Caco-2 (cell line): ENCODE measurements around the gene SIAH2. TPM values are rescaled to one million over a fixed set of nuclear protein-coding genes. Genes with fewer than 3 reads are reported as not detected.

Source experiments
- BruUV-seq: library from RNA; stranded (reverse); fragments of 400-500 nt; replicated peaks from 2 replicates; lab custom pipeline; 2021; lab: Mats Ljungman, UMichigan
- CTCF ChIA-PET: fragments of 300-600 bp; sonication (Branson Sonifier 250); formaldehyde crosslinking; loops from one replicate; lab custom pipeline; 2022; ENCODE audit warnings: antibody characterized with exemption; lab: Charles Lee
- POLR2A ChIA-PET: fragments of 300-600 bp; sonication (Branson Sonifier 250); formaldehyde crosslinking; loops from one replicate; lab custom pipeline; 2022; ENCODE audit warnings: antibody characterized with exemption; lab: Charles Lee
- DNase-seq, 2 experiments: peaks; one replicate each; pipeline versions ENCODE4 v3.0.0 to v3.0.0-alpha.2; 2020 to 2022
- H3K27me3 ChIP-seq: replicated peaks from 2 replicates; pipeline ENCODE4 v1.6.0; 2011; ENCODE audit warnings: low read length; ENCODE audit not compliant: control insufficient read depth, insufficient read depth
- H3K36me3 ChIP-seq: 2 replicates; pipeline ENCODE4 v1.5.1; 2011; ENCODE audit warnings: low read length; ENCODE audit not compliant: control insufficient read depth, insufficient read depth
- H3K4me1 ChIP-seq: fragments of 250-450 bp; sonication (Bioruptor Pico); 2 replicates; pipeline ENCODE4 v1.5.1; 2020; ENCODE audit warnings: mild to moderate bottlenecking
- H3K4me3 ChIP-seq: 2 replicates; pipeline ENCODE4 v1.5.1; 2011; ENCODE audit warnings: low read depth, mild to moderate bottlenecking, control low read depth, low read length
- H3K9me3 ChIP-seq: fragments of 250-450 bp; sonication (Bioruptor Pico); 2 replicates; pipeline ENCODE4 v1.5.1; 2020; ENCODE audit warnings: mild to moderate bottlenecking, moderate library complexity
- H3K27ac Mint-ChIP-seq: one replicate; pipeline ENCODE4 v1.8.0; 2022; ENCODE audit warnings: mixed read lengths; ENCODE audit not compliant: unreplicated experiment
- H3K27me3 Mint-ChIP-seq: one replicate; pipeline ENCODE4 v1.8.0; 2022; ENCODE audit warnings: mixed read lengths; ENCODE audit not compliant: insufficient read depth, unreplicated experiment
- H3K36me3 Mint-ChIP-seq: one replicate; pipeline ENCODE4 v1.8.0; 2022; ENCODE audit warnings: mild to moderate bottlenecking, mixed read lengths; ENCODE audit not compliant: insufficient read depth, unreplicated experiment
- H3K4me1 Mint-ChIP-seq: one replicate; pipeline ENCODE4 v1.8.0; 2022; ENCODE audit warnings: low read depth, mixed read lengths; ENCODE audit not compliant: unreplicated experiment
- H3K4me3 Mint-ChIP-seq: one replicate; pipeline ENCODE4 v1.8.0; 2022; ENCODE audit warnings: mild to moderate bottlenecking, moderate library complexity, mixed read lengths; ENCODE audit not compliant: unreplicated experiment
- H3K9me3 Mint-ChIP-seq: one replicate; pipeline ENCODE4 v1.8.0; 2022; ENCODE audit warnings: mixed read lengths; ENCODE audit not compliant: unreplicated experiment
- intact Hi-C: fragments of 100-400 bp; cut with micrococcal nuclease; formaldehyde crosslinking; loops from one replicate; pipeline ENCODE4 v1.10.0; 2022; ENCODE audit not compliant: unreplicated experiment
- total RNA-seq: library from RNA; stranded (reverse); gene quantifications from 2 replicates; pipeline ENCODE4 v1.2.3, GENCODE V29; 2022
- TF ChIP-seq, protein P1 (sequence below), 2 experiments: fragments of 200-600 bp in 1 of 2; IDR thresholded peaks; 1 replicate in 1 of 2; 2 replicates in 1 of 2; pipeline versions ENCODE4 v1.5.1 to v1.8.0; 2011 to 2022; ENCODE audit warnings: antibody characterized with exemption in 1 of 2, control low read depth in 1 of 2, inconsistent platforms in 1 of 2, low read depth in 1 of 2, low read length in 1 of 2, mild to moderate bottlenecking in 1 of 2, moderate library complexity in 1 of 2; ENCODE audit not compliant: insufficient read depth in 1 of 2, severe bottlenecking in 1 of 2, unreplicated experiment in 1 of 2

The SIAH2 gene
- total RNA-seq, 1 experiment from 2014 or later, result 25.6 TPM

GRCh38 chr3:150733373-150733935 is 29.5 kb downstream of the SIAH2 start:
- POLR2A ChIA-PET, result no interaction called here
- DNase-seq, result no peak
- Mint-ChIP-seq H3K9me3 (no peaks in the 10 kb centered on the region), H3K27me3 (no peaks in the 10 kb centered on the region), H3K36me3 (no peaks in the 10 kb centered on the region), H3K4me1 (peaks cover 33% of the 10 kb centered on the region), H3K4me3 (no peak overlapping the region), H3K27ac (no peak overlapping the region)
- CTCF ChIA-PET, result interaction anchor here (0.6 kb wide), 1 partner anchor 790 kb away, joined by 3 read pairs; no protein-coding TSS in a partner anchor
- intact Hi-C loops, result no loop called here
- Histone ChIP-seq H3K36me3 (no peaks in the 10 kb centered on the region), H3K27me3 (no peaks in the 10 kb centered on the region), H3K4me1 (peaks cover 23% of the 10 kb centered on the region), H3K4me3 (no peak overlapping the region), H3K9me3 (no peaks in the 10 kb centered on the region)
- no TSS peak for BruUV-seq
- TF ChIP-seq, protein P1, sequence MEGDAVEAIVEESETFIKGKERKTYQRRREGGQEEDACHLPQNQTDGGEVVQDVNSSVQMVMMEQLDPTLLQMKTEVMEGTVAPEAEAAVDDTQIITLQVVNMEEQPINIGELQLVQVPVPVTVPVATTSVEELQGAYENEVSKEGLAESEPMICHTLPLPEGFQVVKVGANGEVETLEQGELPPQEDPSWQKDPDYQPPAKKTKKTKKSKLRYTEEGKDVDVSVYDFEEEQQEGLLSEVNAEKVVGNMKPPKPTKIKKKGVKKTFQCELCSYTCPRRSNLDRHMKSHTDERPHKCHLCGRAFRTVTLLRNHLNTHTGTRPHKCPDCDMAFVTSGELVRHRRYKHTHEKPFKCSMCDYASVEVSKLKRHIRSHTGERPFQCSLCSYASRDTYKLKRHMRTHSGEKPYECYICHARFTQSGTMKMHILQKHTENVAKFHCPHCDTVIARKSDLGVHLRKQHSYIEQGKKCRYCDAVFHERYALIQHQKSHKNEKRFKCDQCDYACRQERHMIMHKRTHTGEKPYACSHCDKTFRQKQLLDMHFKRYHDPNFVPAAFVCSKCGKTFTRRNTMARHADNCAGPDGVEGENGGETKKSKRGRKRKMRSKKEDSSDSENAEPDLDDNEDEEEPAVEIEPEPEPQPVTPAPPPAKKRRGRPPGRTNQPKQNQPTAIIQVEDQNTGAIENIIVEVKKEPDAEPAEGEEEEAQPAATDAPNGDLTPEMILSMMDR (IDR thresholded peaks at IDR 0.05; ENCODE audit: insufficient read depth in 1 of 2, low read depth in 1 of 2, low read length in 1 of 2, severe bottlenecking in 1 of 2, unreplicated experiment in 1 of 2), result no peak

GRCh38 chr3:150729682-150730360 is 33.1 kb downstream of the SIAH2 start:
- no peaks in the 10 kb centered on the region for H3K9me3 Mint-ChIP-seq
- TF ChIP-seq, protein P1 (IDR thresholded peaks at IDR 0.05; ENCODE audit: insufficient read depth in 1 of 2, low read depth in 1 of 2, low read length in 1 of 2, severe bottlenecking in 1 of 2, unreplicated experiment in 1 of 2), result no peak
- BruUV-seq, result no TSS peak
- peak overlapping the region; percentile 6 for H3K27ac Mint-ChIP-seq
- peaks cover 17% of the 10 kb centered on the region for H3K4me1 Mint-ChIP-seq
- Histone ChIP-seq H3K9me3 (no peaks in the 10 kb centered on the region), H3K4me3 (no peak overlapping the region), H3K4me1 (peaks cover 9% of the 10 kb centered on the region), H3K36me3 (no peaks in the 10 kb centered on the region), H3K27me3 (no peaks in the 10 kb centered on the region)
- ChIA-PET POLR2A (no interaction called here), CTCF (no interaction called here)
- H3K27me3 Mint-ChIP-seq, result no peaks in the 10 kb centered on the region
- no peak overlapping the region for H3K4me3 Mint-ChIP-seq
- DNase-seq, result no peak
- intact Hi-C loops, result no loop called here
- H3K36me3 Mint-ChIP-seq, result no peaks in the 10 kb centered on the region

- Mint-ChIP-seq H3K27ac (no peak overlapping the region), H3K9me3 (no peaks in the 10 kb centered on the region), H3K27me3 (no peaks in the 10 kb centered on the region), H3K4me3 (no peak overlapping the region), H3K4me1 (peaks cover 9% of the 10 kb centered on the region), H3K36me3 (no peaks in the 10 kb centered on the region)
- ChIA-PET POLR2A (no interaction called here), CTCF (no interaction called here)
- no TSS peak for BruUV-seq
- Histone ChIP-seq H3K4me3 (no peak overlapping the region), H3K4me1 (peaks cover 9% of the 10 kb centered on the region), H3K27me3 (no peaks in the 10 kb centered on the region), H3K36me3 (no peaks in the 10 kb centered on the region), H3K9me3 (no peaks in the 10 kb centered on the region)
- intact Hi-C loops, result no loop called here
- TF ChIP-seq, protein P1 (IDR thresholded peaks at IDR 0.05; ENCODE audit: insufficient read depth in 1 of 2, low read depth in 1 of 2, low read length in 1 of 2, severe bottlenecking in 1 of 2, unreplicated experiment in 1 of 2), result no peak
- no peak for DNase-seq
Observed at GRCh38 chr3:150727653-150728502, 35.1 kb downstream of the SIAH2 start.
